Measurements from ENCODE around the gene POMC. TPM values are rescaled to one million over a fixed set of nuclear protein-coding genes. Genes with fewer than 3 reads are reported as not detected.

The POMC gene
- polyA plus RNA-seq, 1 donor from 2014 or later: not detected

DNA sequence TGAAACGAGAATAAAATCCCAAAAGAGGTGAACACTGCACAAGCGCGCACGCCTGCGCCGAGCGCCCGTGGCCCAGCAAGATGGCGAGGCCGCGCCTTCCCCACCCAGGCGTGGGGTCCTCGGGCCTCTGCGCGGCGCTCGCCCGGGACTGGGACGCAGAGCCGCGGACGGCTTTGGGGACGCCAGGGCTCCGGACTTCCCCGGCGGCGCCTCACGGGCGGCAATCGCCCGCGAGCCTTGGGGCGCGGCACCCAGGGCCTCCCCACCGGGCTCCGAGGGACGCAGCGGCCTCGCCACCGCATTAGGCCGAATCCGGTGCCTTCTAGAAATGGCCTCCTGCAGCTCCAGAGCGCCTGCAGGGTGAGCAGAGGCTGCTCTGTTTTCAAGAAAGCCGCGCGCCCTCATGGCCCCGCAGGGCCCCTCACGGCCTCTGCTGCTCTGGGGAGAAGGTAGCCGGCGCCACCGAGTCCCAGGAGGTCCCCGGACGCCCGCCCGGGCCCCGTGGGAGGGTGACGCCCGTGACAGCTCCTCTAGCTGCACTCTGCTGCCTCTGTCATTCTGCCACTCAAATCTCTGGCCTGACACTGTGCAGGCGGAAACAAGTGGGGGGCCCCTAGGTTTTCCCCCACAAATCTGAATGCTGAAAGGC lies 35.9 kb upstream of the POMC start:
- Histone ChIP-seq H3K9me2 (ENCODE audit: insufficient read depth, low read length) (no peaks in the 10 kb centered on the region), H4K20me1 (ENCODE audit: insufficient read depth) (no peaks in the 10 kb centered on the region), H3K4me3 (ENCODE audit: low read length) (no peak overlapping the region), H3K9ac (ENCODE audit: low read length) (no peak overlapping the region), H3K27ac (ENCODE audit: low read length) (no peak overlapping the region), H3K9me3 (ENCODE audit: low read length) (no peaks in the 10 kb centered on the region), H3K4me2 (ENCODE audit: low read length) (no peak overlapping the region), H3K27me3 (ENCODE audit: insufficient read depth, low read depth, low read length) (no peaks in the 10 kb centered on the region), H3K79me2 (replicated peaks; ENCODE audit: insufficient read depth, low read length) (no peaks in the 10 kb centered on the region), H3F3A (ENCODE audit: insufficient read depth, low read length, poor library complexity, severe bottlenecking) (no peaks in the 10 kb centered on the region), H3K36me3 (ENCODE audit: insufficient read depth, low read length) (no peaks in the 10 kb centered on the region), H2AFZ (ENCODE audit: low read depth, low read length) (no peak overlapping the region)
- TF ChIP-seq EP300 (conservative IDR thresholded peaks at IDR 0.05; ENCODE audit: poor library complexity, severe bottlenecking) (no peak), RAD21 (conservative IDR thresholded peaks at IDR 0.05) (no peak), SMC3 (conservative IDR thresholded peaks at IDR 0.05; ENCODE audit: poor library complexity) (no peak), TAF1 (IDR thresholded peaks at IDR 0.05; ENCODE audit: low read depth) (no peak), EZH2 (IDR thresholded peaks at IDR 0.05; ENCODE audit: borderline replicate concordance, insufficient read depth, low read length, poor library complexity, severe bottlenecking) (no peak), MXI1 (conservative IDR thresholded peaks at IDR 0.05; ENCODE audit: poor library complexity, severe bottlenecking) (no peak), POLR2AphosphoS5 (IDR thresholded peaks at IDR 0.05) (no peak)
- TF ChIP-seq, protein P1, sequence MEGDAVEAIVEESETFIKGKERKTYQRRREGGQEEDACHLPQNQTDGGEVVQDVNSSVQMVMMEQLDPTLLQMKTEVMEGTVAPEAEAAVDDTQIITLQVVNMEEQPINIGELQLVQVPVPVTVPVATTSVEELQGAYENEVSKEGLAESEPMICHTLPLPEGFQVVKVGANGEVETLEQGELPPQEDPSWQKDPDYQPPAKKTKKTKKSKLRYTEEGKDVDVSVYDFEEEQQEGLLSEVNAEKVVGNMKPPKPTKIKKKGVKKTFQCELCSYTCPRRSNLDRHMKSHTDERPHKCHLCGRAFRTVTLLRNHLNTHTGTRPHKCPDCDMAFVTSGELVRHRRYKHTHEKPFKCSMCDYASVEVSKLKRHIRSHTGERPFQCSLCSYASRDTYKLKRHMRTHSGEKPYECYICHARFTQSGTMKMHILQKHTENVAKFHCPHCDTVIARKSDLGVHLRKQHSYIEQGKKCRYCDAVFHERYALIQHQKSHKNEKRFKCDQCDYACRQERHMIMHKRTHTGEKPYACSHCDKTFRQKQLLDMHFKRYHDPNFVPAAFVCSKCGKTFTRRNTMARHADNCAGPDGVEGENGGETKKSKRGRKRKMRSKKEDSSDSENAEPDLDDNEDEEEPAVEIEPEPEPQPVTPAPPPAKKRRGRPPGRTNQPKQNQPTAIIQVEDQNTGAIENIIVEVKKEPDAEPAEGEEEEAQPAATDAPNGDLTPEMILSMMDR (IDR thresholded peaks at IDR 0.05; ENCODE audit: poor library complexity, severe bottlenecking): no peak
- TF ChIP-seq, protein P2, sequence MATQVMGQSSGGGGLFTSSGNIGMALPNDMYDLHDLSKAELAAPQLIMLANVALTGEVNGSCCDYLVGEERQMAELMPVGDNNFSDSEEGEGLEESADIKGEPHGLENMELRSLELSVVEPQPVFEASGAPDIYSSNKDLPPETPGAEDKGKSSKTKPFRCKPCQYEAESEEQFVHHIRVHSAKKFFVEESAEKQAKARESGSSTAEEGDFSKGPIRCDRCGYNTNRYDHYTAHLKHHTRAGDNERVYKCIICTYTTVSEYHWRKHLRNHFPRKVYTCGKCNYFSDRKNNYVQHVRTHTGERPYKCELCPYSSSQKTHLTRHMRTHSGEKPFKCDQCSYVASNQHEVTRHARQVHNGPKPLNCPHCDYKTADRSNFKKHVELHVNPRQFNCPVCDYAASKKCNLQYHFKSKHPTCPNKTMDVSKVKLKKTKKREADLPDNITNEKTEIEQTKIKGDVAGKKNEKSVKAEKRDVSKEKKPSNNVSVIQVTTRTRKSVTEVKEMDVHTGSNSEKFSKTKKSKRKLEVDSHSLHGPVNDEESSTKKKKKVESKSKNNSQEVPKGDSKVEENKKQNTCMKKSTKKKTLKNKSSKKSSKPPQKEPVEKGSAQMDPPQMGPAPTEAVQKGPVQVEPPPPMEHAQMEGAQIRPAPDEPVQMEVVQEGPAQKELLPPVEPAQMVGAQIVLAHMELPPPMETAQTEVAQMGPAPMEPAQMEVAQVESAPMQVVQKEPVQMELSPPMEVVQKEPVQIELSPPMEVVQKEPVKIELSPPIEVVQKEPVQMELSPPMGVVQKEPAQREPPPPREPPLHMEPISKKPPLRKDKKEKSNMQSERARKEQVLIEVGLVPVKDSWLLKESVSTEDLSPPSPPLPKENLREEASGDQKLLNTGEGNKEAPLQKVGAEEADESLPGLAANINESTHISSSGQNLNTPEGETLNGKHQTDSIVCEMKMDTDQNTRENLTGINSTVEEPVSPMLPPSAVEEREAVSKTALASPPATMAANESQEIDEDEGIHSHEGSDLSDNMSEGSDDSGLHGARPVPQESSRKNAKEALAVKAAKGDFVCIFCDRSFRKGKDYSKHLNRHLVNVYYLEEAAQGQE (IDR thresholded peaks at IDR 0.05; ENCODE audit: borderline replicate concordance): no peak

DNA sequence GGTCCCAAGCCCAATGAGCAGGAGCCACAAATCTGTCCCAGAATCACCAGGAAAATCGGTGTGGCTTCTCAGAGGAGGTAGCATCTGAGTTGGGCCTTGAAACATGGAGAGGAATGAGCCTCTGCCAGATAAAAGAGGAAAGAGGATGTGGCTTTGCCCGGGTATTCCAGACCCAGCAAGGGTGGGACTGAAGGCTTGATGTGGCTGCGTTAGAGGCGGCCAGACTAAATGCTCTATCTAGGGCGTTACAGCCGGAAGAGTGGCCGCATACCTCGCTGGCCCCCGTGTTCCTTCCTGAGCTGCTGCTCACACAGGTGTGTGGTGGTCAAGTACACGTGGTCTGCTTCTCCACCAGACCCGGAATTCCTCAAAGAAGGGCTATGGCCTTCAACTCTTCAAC lies 33.9 kb upstream of the POMC start:
- Histone ChIP-seq H3K36me3 (ENCODE audit: insufficient read depth, low read length) (no peaks in the 10 kb centered on the region), H3K27ac (ENCODE audit: low read length) (no peak overlapping the region), H3K9me2 (ENCODE audit: insufficient read depth, low read length) (no peaks in the 10 kb centered on the region), H3F3A (ENCODE audit: insufficient read depth, low read length, poor library complexity, severe bottlenecking) (no peaks in the 10 kb centered on the region), H3K9ac (ENCODE audit: low read length) (no peak overlapping the region), H3K79me2 (replicated peaks; ENCODE audit: insufficient read depth, low read length) (no peaks in the 10 kb centered on the region), H3K9me3 (ENCODE audit: low read length) (no peaks in the 10 kb centered on the region), H2AFZ (ENCODE audit: low read depth, low read length) (no peak overlapping the region), H4K20me1 (ENCODE audit: insufficient read depth) (no peaks in the 10 kb centered on the region), H3K4me2 (ENCODE audit: low read length) (no peak overlapping the region), H3K27me3 (ENCODE audit: insufficient read depth, low read depth, low read length) (no peaks in the 10 kb centered on the region), H3K4me3 (ENCODE audit: low read length) (no peak overlapping the region)
- no peak for TF ChIP-seq RAD21 (conservative IDR thresholded peaks at IDR 0.05)
- no peak for TF ChIP-seq SMC3 (conservative IDR thresholded peaks at IDR 0.05; ENCODE audit: poor library complexity)
- TF ChIP-seq EP300 (conservative IDR thresholded peaks at IDR 0.05; ENCODE audit: poor library complexity, severe bottlenecking): no peak
- TF ChIP-seq, protein P1 (IDR thresholded peaks at IDR 0.05; ENCODE audit: poor library complexity, severe bottlenecking): no peak
- TF ChIP-seq, protein P2 (IDR thresholded peaks at IDR 0.05; ENCODE audit: borderline replicate concordance): no peak
- no peak for TF ChIP-seq EZH2 (IDR thresholded peaks at IDR 0.05; ENCODE audit: borderline replicate concordance, insufficient read depth, low read length, poor library complexity, severe bottlenecking)
- TF ChIP-seq POLR2AphosphoS5 (IDR thresholded peaks at IDR 0.05): no peak
- no peak for TF ChIP-seq MXI1 (conservative IDR thresholded peaks at IDR 0.05; ENCODE audit: poor library complexity, severe bottlenecking)
- no peak for TF ChIP-seq TAF1 (IDR thresholded peaks at IDR 0.05; ENCODE audit: low read depth)

Data from neural cell (in vitro differentiated cells).